ENCODE data around the gene SH3BGRL2. TPM values are rescaled to one million over a fixed set of nuclear protein-coding genes. Genes with fewer than 3 reads are reported as not detected.

SH3BGRL2 gene
- total RNA-seq, 4 donors from 2014 or later: 25.5 to 65.3 (median 48.8) TPM

- Histone ChIP-seq H3K27me3 (no peaks in the 10 kb centered on the region), H3K27ac (peak overlapping the region in 2 of 4 donors; percentile 74 to 82), H3K36me3 (no peaks in the 10 kb centered on the region), H3K4me1 (peaks cover 0 to 18% (median 0%) of the 10 kb centered on the region in 4 donors), H3K9me3 (no peaks in the 10 kb centered on the region), H3K4me3 (peak overlapping the region; percentile 52 to 73 (median 57))
- TF ChIP-seq, protein P1, sequence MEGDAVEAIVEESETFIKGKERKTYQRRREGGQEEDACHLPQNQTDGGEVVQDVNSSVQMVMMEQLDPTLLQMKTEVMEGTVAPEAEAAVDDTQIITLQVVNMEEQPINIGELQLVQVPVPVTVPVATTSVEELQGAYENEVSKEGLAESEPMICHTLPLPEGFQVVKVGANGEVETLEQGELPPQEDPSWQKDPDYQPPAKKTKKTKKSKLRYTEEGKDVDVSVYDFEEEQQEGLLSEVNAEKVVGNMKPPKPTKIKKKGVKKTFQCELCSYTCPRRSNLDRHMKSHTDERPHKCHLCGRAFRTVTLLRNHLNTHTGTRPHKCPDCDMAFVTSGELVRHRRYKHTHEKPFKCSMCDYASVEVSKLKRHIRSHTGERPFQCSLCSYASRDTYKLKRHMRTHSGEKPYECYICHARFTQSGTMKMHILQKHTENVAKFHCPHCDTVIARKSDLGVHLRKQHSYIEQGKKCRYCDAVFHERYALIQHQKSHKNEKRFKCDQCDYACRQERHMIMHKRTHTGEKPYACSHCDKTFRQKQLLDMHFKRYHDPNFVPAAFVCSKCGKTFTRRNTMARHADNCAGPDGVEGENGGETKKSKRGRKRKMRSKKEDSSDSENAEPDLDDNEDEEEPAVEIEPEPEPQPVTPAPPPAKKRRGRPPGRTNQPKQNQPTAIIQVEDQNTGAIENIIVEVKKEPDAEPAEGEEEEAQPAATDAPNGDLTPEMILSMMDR (IDR thresholded peaks at IDR 0.05): no peak
- TF ChIP-seq POLR2A (IDR thresholded peaks at IDR 0.05) (no peak), EP300 (IDR thresholded peaks at IDR 0.05) (no peak)
- no peak for DNase-seq (ENCODE audit: low spot score in 2 of 2)
- WGBS, 2 donors: 41 to 50% methylated on average over 8 of the region's 8 CpGs
These were observed 698 bp upstream of the SH3BGRL2 start for GRCh38 chr6:79630380-79630882.

GRCh38 chr6:79631693-79632172 lies 604 bp downstream of the SH3BGRL2 start:
- Histone ChIP-seq H3K9me3 (no peaks in the 10 kb centered on the region), H3K36me3 (no peaks in the 10 kb centered on the region), H3K4me1 (peaks cover 0 to 18% (median 0%) of the 10 kb centered on the region in 4 donors), H3K27me3 (no peaks in the 10 kb centered on the region), H3K4me3 (peak overlapping the region; percentile 52 to 73 (median 57)), H3K27ac (peak overlapping the region in 3 of 4 donors; percentile 47 to 82 (median 74))
- 18% methylated on average over 12 of the region's 12 CpGs for WGBS, 2 donors
- TF ChIP-seq, protein P1 (IDR thresholded peaks at IDR 0.05): no peak
- no peak for TF ChIP-seq EP300 (IDR thresholded peaks at IDR 0.05)
- no peak for DNase-seq (ENCODE audit: low spot score in 2 of 2)

- H3K4me3 ChIP-seq: peak overlapping the region in 1 of 4 donors; percentile 73
- DNase-seq (ENCODE audit: low spot score in 2 of 2): no peak
- 63 to 66% methylated on average over 2 of the region's 2 CpGs for WGBS, 2 donors
These were observed 1.5 kb downstream of the SH3BGRL2 start for GRCh38 chr6:79632580-79632979.

GRCh38 chr6:79634491-79635231 lies 3.5 kb downstream of the SH3BGRL2 start:
- Histone ChIP-seq H3K4me1 (peaks cover 0 to 18% (median 0%) of the 10 kb centered on the region in 4 donors), H3K36me3 (no peaks in the 10 kb centered on the region), H3K4me3 (no peak overlapping the region), H3K27ac (no peak overlapping the region), H3K9me3 (no peaks in the 10 kb centered on the region), H3K27me3 (no peaks in the 10 kb centered on the region)
- 75 to 78% methylated on average over 2 of the region's 2 CpGs for whole genome bisulfite sequencing, 2 donors
- DNase-seq (ENCODE audit: low spot score in 2 of 2): no peak
- TF ChIP-seq, protein P1 (IDR thresholded peaks at IDR 0.05): no peak
- no peak for TF ChIP-seq POLR2A (IDR thresholded peaks at IDR 0.05)
- no peak for TF ChIP-seq EP300 (IDR thresholded peaks at IDR 0.05)

More at GRCh38 chr6:79632580-79632979, 1.5 kb downstream of the SH3BGRL2 start:
- Histone ChIP-seq H3K27ac (no peak overlapping the region), H3K36me3 (no peaks in the 10 kb centered on the region), H3K9me3 (no peaks in the 10 kb centered on the region), H3K4me1 (peaks cover 0 to 18% (median 0%) of the 10 kb centered on the region in 4 donors), H3K27me3 (no peaks in the 10 kb centered on the region)
- TF ChIP-seq, protein P1 (IDR thresholded peaks at IDR 0.05): no peak

- H3K4me3 ChIP-seq: no peak overlapping the region
- H3K27ac ChIP-seq: no peak overlapping the region
- no peaks in the 10 kb centered on the region for H3K9me3 ChIP-seq
- WGBS, 2 donors: 61 to 71% methylated on average over 2 of the region's 2 CpGs
- no peaks in the 10 kb centered on the region for H3K27me3 ChIP-seq
- TF ChIP-seq POLR2A (IDR thresholded peaks at IDR 0.05): no peak
- TF ChIP-seq, protein P1 (IDR thresholded peaks at IDR 0.05): no peak
- peaks cover 0 to 18% (median 0%) of the 10 kb centered on the region in 4 donors for H3K4me1 ChIP-seq
- no peak for DNase-seq (ENCODE audit: low spot score in 2 of 2)
- no peaks in the 10 kb centered on the region for H3K36me3 ChIP-seq
These were observed 4.1 kb downstream of the SH3BGRL2 start for GRCh38 chr6:79635232-79635543.
